PC-9 (cell line): ENCODE results near the gene DAB1. TPM values are rescaled to one million over a fixed set of nuclear protein-coding genes. Genes with fewer than 3 reads are reported as not detected.

Experiments
- BruUV-seq: library from RNA; stranded (reverse); fragments of 400-500 nt; replicated peaks from 2 replicates; lab custom pipeline; 2021; lab: Mats Ljungman, UMichigan
- CTCF ChIA-PET: fragments of 300-600 bp; sonication (Branson Sonifier 250); formaldehyde crosslinking; loops from one replicate; lab custom pipeline; 2022; ENCODE audit warnings: antibody characterized with exemption; lab: Charles Lee
- POLR2A ChIA-PET: fragments of 300-600 bp; sonication (Branson Sonifier 250); formaldehyde crosslinking; loops from one replicate; lab custom pipeline; 2022; ENCODE audit warnings: antibody characterized with exemption; ENCODE audit not compliant: unreplicated experiment; lab: Charles Lee
- DNase-seq, 2 experiments: peaks; one replicate each; pipeline versions ENCODE4 v3.0.0 to v3.0.0-alpha.2; 2015 to 2022; ENCODE audit warnings: mixed read lengths in 1 of 2
- H2AFZ ChIP-seq: fragments of 200-600 bp; sonication (generic); 2 replicates; pipeline ENCODE4 v1.8.1; 2017; ENCODE audit warnings: antibody characterized with exemption
- H3F3A ChIP-seq: fragments of 200-600 bp; sonication (generic); 2 replicates; pipeline ENCODE4 v1.8.1; 2017; ENCODE audit warnings: antibody characterized with exemption, mild to moderate bottlenecking, low read depth; ENCODE audit not compliant: insufficient read depth
- H3K27ac ChIP-seq: fragments of 200-600 bp; sonication (generic); 2 replicates; pipeline ENCODE4 v1.6.1; 2016; ENCODE audit warnings: mixed run types
- H3K27me3 ChIP-seq: fragments of 200-600 bp; sonication (generic); 2 replicates; pipeline ENCODE4 v1.6.1; 2016; ENCODE audit warnings: low read depth, mixed run types; ENCODE audit not compliant: insufficient read depth
- H3K36me3 ChIP-seq: fragments of 200-600 bp; sonication (generic); 2 replicates; pipeline ENCODE4 v1.6.1; 2016; ENCODE audit warnings: low read depth, mixed run types
- H3K4me1 ChIP-seq: fragments of 200-600 bp; sonication (generic); replicated peaks from 2 replicates; pipeline ENCODE4 v1.6.1; 2016; ENCODE audit warnings: mixed run types; ENCODE audit not compliant: insufficient read depth
- H3K4me2 ChIP-seq: fragments of 200-600 bp; sonication (generic); 2 replicates; pipeline ENCODE4 v1.6.1; 2017; ENCODE audit warnings: mixed run types
- H3K4me3 ChIP-seq: fragments of 200-600 bp; sonication (generic); 2 replicates; pipeline ENCODE4 v1.6.1; 2016; ENCODE audit warnings: mixed run types
- H3K79me2 ChIP-seq: fragments of 200-600 bp; sonication (generic); 2 replicates; pipeline ENCODE4 v1.6.1; 2017; ENCODE audit warnings: low read depth, mixed run types
- H3K9me2 ChIP-seq: fragments of 200-600 bp; sonication (generic); 2 replicates; pipeline ENCODE4 v1.8.1; 2017; ENCODE audit warnings: mild to moderate bottlenecking; ENCODE audit not compliant: insufficient read depth
- H3K9me3 ChIP-seq: fragments of 200-600 bp; sonication (generic); 2 replicates; pipeline ENCODE4 v1.8.1; 2016; ENCODE audit warnings: low read depth; ENCODE audit not compliant: insufficient read depth
- H4K20me1 ChIP-seq: fragments of 200-600 bp; sonication (generic); 2 replicates; pipeline ENCODE4 v1.8.1; 2017; ENCODE audit not compliant: insufficient read depth
- CTCF ChIP-seq: fragments of 200-600 bp; sonication (generic); conservative IDR thresholded peaks from 2 replicates; pipeline ENCODE4 v1.6.1; 2017; ENCODE audit warnings: mixed run types, antibody characterized with exemption, mild to moderate bottlenecking, moderate library complexity
- EZH2 ChIP-seq: fragments of 200-600 bp; sonication (generic); IDR thresholded peaks from 2 replicates; pipeline ENCODE4 v1.8.0; 2017; ENCODE audit warnings: antibody characterized with exemption, low read depth
- intact Hi-C: fragments of 100-400 bp; cut with micrococcal nuclease; formaldehyde crosslinking; loops from one replicate; pipeline ENCODE4 v1.10.0; 2022; ENCODE audit not compliant: unreplicated experiment
- total RNA-seq: library from RNA; stranded (reverse); gene quantifications from 2 replicates; pipeline ENCODE4 v1.2.3, GENCODE V29; 2021

DAB1 gene
- total RNA-seq, 1 experiment from 2014 or later, result not detected

GRCh38 chr1:57210881-57211280 is 213.0 kb downstream of the DAB1 start:
- Histone ChIP-seq H3K4me1 (no peaks in the 10 kb centered on the region), H2AFZ (no peak overlapping the region), H3K36me3 (no peaks in the 10 kb centered on the region), H3F3A (no peaks in the 10 kb centered on the region), H3K9me3 (no peaks in the 10 kb centered on the region), H3K27ac (no peak overlapping the region), H3K4me3 (no peak overlapping the region), H3K9me2 (no peaks in the 10 kb centered on the region), H3K27me3 (peaks cover 4% of the 10 kb centered on the region; the same call in 1 of the 2 replicates), H3K79me2 (no peaks in the 10 kb centered on the region), H4K20me1 (no peaks in the 10 kb centered on the region), H3K4me2 (no peak overlapping the region)
- no TSS peak for BruUV-seq
- no peak for DNase-seq
- ChIA-PET CTCF (no interaction called here), POLR2A (no interaction called here)
- intact Hi-C loops, result no loop called here
- TF ChIP-seq CTCF (no peak), EZH2 (no peak)

- ChIA-PET POLR2A (no interaction called here), CTCF (no interaction called here)
- Histone ChIP-seq H3K27ac (no peak overlapping the region), H3K4me2 (no peak overlapping the region), H2AFZ (no peak overlapping the region), H3K4me1 (no peaks in the 10 kb centered on the region), H3K36me3 (no peaks in the 10 kb centered on the region), H4K20me1 (no peaks in the 10 kb centered on the region), H3K79me2 (no peaks in the 10 kb centered on the region), H3K9me3 (no peaks in the 10 kb centered on the region), H3F3A (no peaks in the 10 kb centered on the region), H3K27me3 (peaks cover 7% of the 10 kb centered on the region; the same call in 1 of the 2 replicates), H3K9me2 (no peaks in the 10 kb centered on the region), H3K4me3 (no peak overlapping the region)
- TF ChIP-seq EZH2, result no peak
- intact Hi-C loops, result no loop called here
- no peak for DNase-seq
- BruUV-seq, result no TSS peak
These were observed 214.4 kb downstream of the DAB1 start for GRCh38 chr1:57209495-57209894.

DNA sequence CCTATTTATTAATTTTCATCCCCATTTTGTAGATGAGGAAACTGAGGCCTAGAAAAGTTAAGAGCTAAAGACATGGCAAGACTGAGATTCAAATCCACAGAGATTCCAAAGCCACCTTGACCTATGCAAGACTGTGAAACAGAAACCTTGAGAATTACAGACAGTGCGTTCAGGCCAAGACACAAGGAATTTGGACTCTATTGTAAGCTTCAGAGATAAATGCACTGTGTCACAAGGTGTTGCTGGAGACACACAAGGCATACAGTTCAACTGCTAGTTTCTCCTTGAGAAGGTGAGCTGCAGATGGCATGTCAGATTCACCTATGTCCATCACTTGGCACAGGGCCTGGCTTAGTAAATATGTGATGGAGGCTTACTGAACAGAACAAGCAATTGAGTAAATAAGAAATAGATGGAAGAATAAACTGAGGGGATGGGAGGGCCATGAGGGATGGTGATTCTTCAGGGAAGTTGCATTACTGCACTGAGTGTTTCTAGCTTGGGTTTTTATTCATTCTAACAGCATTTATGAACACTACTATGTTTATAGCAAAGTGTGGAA is 215.0 kb downstream of the DAB1 start:
- H3K4me3 ChIP-seq, result no peak overlapping the region
- H3K79me2 ChIP-seq, result no peaks in the 10 kb centered on the region
- H2AFZ ChIP-seq, result no peak overlapping the region
- H3K4me2 ChIP-seq, result no peak overlapping the region
- no peaks in the 10 kb centered on the region for H3K9me3 ChIP-seq
- intact Hi-C loops, result no loop called here
- H3K9me2 ChIP-seq, result no peaks in the 10 kb centered on the region
- no peak for TF ChIP-seq CTCF
- TF ChIP-seq EZH2, result no peak
- BruUV-seq, result no TSS peak
- no peak overlapping the region for H3K27ac ChIP-seq
- no peaks in the 10 kb centered on the region for H3K36me3 ChIP-seq
- H4K20me1 ChIP-seq, result no peaks in the 10 kb centered on the region
- DNase-seq, result no peak
- no peaks in the 10 kb centered on the region for H3K4me1 ChIP-seq
- CTCF ChIA-PET, result no interaction called here
- no peaks in the 10 kb centered on the region for H3F3A ChIP-seq
- POLR2A ChIA-PET, result no interaction called here
- peaks cover 7% of the 10 kb centered on the region; the same call in 1 of the 2 replicates for H3K27me3 ChIP-seq

GRCh38 chr1:57206038-57206437 is 217.8 kb downstream of the DAB1 start:
- intact Hi-C loops, result no loop called here
- CTCF ChIA-PET, result no interaction called here
- Histone ChIP-seq H3K9me3 (no peaks in the 10 kb centered on the region), H4K20me1 (no peaks in the 10 kb centered on the region), H3K9me2 (no peaks in the 10 kb centered on the region), H3K4me3 (no peak overlapping the region), H3K27ac (no peak overlapping the region), H3F3A (no peaks in the 10 kb centered on the region), H3K4me2 (no peak overlapping the region), H3K4me1 (no peaks in the 10 kb centered on the region), H3K27me3 (peaks cover 7% of the 10 kb centered on the region; the same call in 1 of the 2 replicates), H2AFZ (no peak overlapping the region), H3K79me2 (no peaks in the 10 kb centered on the region), H3K36me3 (no peaks in the 10 kb centered on the region)
- TF ChIP-seq CTCF, result no peak
- no peak for TF ChIP-seq EZH2
- POLR2A ChIA-PET, result no interaction called here
- BruUV-seq, result no TSS peak
- no peak for DNase-seq
